SU-DHL-6 (cell line): ENCODE measurements around the gene KIR3DL2.
"Not testable (repeated sequence)": the region's sequence is repeated elsewhere in the genome, so short reads cannot be mapped to it uniquely, and the experiment has no call there.

ENCODE experiments used
- CTCF ChIP-seq: fragments of 200-600 bp; sonication (generic); IDR thresholded peaks from one replicate; pipeline ENCODE4 v1.5.1; 2017; ENCODE audit warnings: antibody characterized with exemption, mild to moderate bottlenecking, low read length, moderate library complexity; ENCODE audit not compliant: insufficient read depth, poor library complexity, severe bottlenecking
- EZH2phosphoT487 ChIP-seq: fragments of 200-600 bp; sonication (generic), shearing (Covaris generic); conservative IDR thresholded peaks from 2 replicates; pipeline ENCODE4 v1.6.1; 2018; ENCODE audit warnings: mild to moderate bottlenecking, antibody characterized with exemption, low read length, moderate library complexity, mixed read lengths

GRCh38 chr19:54855241-54855640 is 5.0 kb downstream of the KIR3DL2 start:
- TF ChIP-seq CTCF, EZH2phosphoT487: not testable (repeated sequence)
